Measurements from ENCODE around the gene CCDC3. TPM values are rescaled to one million over a fixed set of nuclear protein-coding genes. Genes with fewer than 3 reads are reported as not detected.

CCDC3 gene
- total and polyA plus RNA-seq, 2 of the 8 experiments (the other 6 are each of a cell fraction or from before 2014, with no cell fraction given): 3.4 to 3.7 TPM

GRCh38 chr10:12848439-12849173 is 152.9 kb downstream of the CCDC3 start:
- H3K27ac ChIP-seq (ENCODE audit: low read depth, low read length): no peak overlapping the region
- H2BK15ac ChIP-seq (ENCODE audit: low read length): no peak overlapping the region
- H3K56ac ChIP-seq (replicated peaks; ENCODE audit: insufficient read length, low read depth, low read length): no peak overlapping the region
- FAIRE-seq (no peak), DNase-seq (ENCODE audit: low read depth in 1 of 2, low spot score in 2 of 2) (no peak)
- H2BK120ac ChIP-seq (replicated peaks; ENCODE audit: low read depth, low read length): no peak overlapping the region
- 89% methylated on average over 11 of the region's 11 CpGs; no CpG with 5 or more reads in 1 of the 2 experiments for WGBS, 2 experiments (ENCODE audit: extremely low coverage in 1 of 2, insufficient coverage in 1 of 2, insufficient read length in 1 of 2, insufficient replicate concordance in 2 of 2, low coverage in 1 of 2, low lambda C conversion rate in 2 of 2, missing lambda C conversion rate in 1 of 2)
- H3K14ac ChIP-seq (ENCODE audit: insufficient read length): no peak overlapping the region
- H4K91ac ChIP-seq (replicated peaks; ENCODE audit: insufficient read length, low read length): no peak overlapping the region
- no peaks in the 10 kb centered on the region for H3K79me1 ChIP-seq (ENCODE audit: low read depth, low read length)
- CTCF ChIA-PET (ENCODE audit: partially characterized antibody): interaction anchor here (0.6 to 5.3 kb wide), 19 partner anchors 11 to 585 kb away, joined by 3 to 38 read pairs (median 4); no protein-coding TSS in a partner anchor
- H3K4me3 ChIP-seq (ENCODE audit: extremely low read depth in 1 of 4, insufficient read depth in 2 of 4, low read depth in 3 of 4, low read length in 4 of 4): no peak overlapping the region
- H2AK5ac ChIP-seq (ENCODE audit: low read depth, low read length): no peak overlapping the region
- POLR2A ChIA-PET (ENCODE audit: partially characterized antibody): no interaction called here
- H3K9ac ChIP-seq (replicated peaks in 1 of 4; ENCODE audit: extremely low read depth in 1 of 4, low read depth in 3 of 4, low read length in 3 of 4): no peak overlapping the region
- no peak overlapping the region for H2BK5ac ChIP-seq (ENCODE audit: low read depth, low read length)
- no peak overlapping the region for H2BK20ac ChIP-seq (ENCODE audit: low read length)
- H3K36me3 ChIP-seq (ENCODE audit: control insufficient read depth in 2 of 4, insufficient read depth in 4 of 4, low read length in 3 of 4): no peaks in the 10 kb centered on the region
- H3K4me1 ChIP-seq (replicated peaks in 1 of 4; ENCODE audit: control insufficient read depth in 3 of 4, insufficient read depth in 4 of 4, low read length in 3 of 4): peaks cover 0 to 4% (median 0%) of the 10 kb centered on the region in 4 experiments; a peak in 1 of 7 replicates
- no peak overlapping the region for H3K4me2 ChIP-seq (ENCODE audit: insufficient read depth in 1 of 2, low read depth in 2 of 2, low read length in 2 of 2)
- no peaks in the 10 kb centered on the region for H3K79me2 ChIP-seq (ENCODE audit: control insufficient read depth in 1 of 2, insufficient read depth in 2 of 2, low read length in 2 of 2)
- no peak overlapping the region for H3K4ac ChIP-seq (replicated peaks; ENCODE audit: insufficient read length, low read depth, low read length)
- no peaks in the 10 kb centered on the region for H4K20me1 ChIP-seq (replicated peaks in 1 of 2; ENCODE audit: control insufficient read depth in 1 of 2, insufficient read depth in 2 of 2, low read length in 2 of 2)
- no peaks in the 10 kb centered on the region for H3K9me3 ChIP-seq (ENCODE audit: insufficient read depth in 2 of 2, low read depth in 1 of 2, low read length in 1 of 2)
- no peak overlapping the region for H2AFZ ChIP-seq (ENCODE audit: low read length)
- H4K8ac ChIP-seq (ENCODE audit: extremely low read depth, insufficient read depth, low read length): no peak overlapping the region
- H3K27me3 ChIP-seq (replicated peaks in 1 of 4; ENCODE audit: control insufficient read depth in 3 of 4, extremely low read depth in 1 of 4, insufficient read depth in 3 of 4, low read length in 3 of 4): no peaks in the 10 kb centered on the region
- no peak overlapping the region for H3K18ac ChIP-seq (ENCODE audit: extremely low read depth, low read length)
- H2BK12ac ChIP-seq (ENCODE audit: low read depth, low read length): no peak overlapping the region
- H3K23me2 ChIP-seq (ENCODE audit: low read depth, low read length): no peaks in the 10 kb centered on the region
- no peak overlapping the region for H3K23ac ChIP-seq (ENCODE audit: insufficient read length)
- H4K5ac ChIP-seq (ENCODE audit: insufficient read length, low read depth, low read length): no peak overlapping the region
- TF ChIP-seq ASH2L (IDR thresholded peaks at IDR 0.05; ENCODE audit: low read length) (no peak), TAF7 (optimal IDR thresholded peaks at IDR 0.05; ENCODE audit: borderline replicate concordance, low read depth, low read length) (no peak), POU5F1 (IDR thresholded peaks at IDR 0.05; ENCODE audit: low read depth, low read length) (no peak), KDM4A (IDR thresholded peaks at IDR 0.05; ENCODE audit: low read depth, low read length, severe bottlenecking) (no peak), SP1 (IDR thresholded peaks at IDR 0.05; ENCODE audit: low read depth, low read length) (no peak), RXRA (IDR thresholded peaks at IDR 0.05; ENCODE audit: insufficient read depth, low read depth, low read length) (no peak), NRF1 (IDR thresholded peaks at IDR 0.05; ENCODE audit: low read depth, low read length) (no peak), GABPA (IDR thresholded peaks at IDR 0.05; ENCODE audit: borderline replicate concordance, insufficient read depth, low read length) (no peak), TEAD4 (IDR thresholded peaks at IDR 0.05; ENCODE audit: low read depth, low read length) (no peak), MAX (IDR thresholded peaks at IDR 0.05) (no peak), SP2 (IDR thresholded peaks at IDR 0.05; ENCODE audit: low read length) (no peak), TCF12 (IDR thresholded peaks at IDR 0.05; ENCODE audit: low read depth, low read length) (no peak), RAD21 (IDR thresholded peaks at IDR 0.05 in 1 of 2, conservative IDR thresholded peaks at IDR 0.05 in 1 of 2; ENCODE audit: low read depth in 2 of 2, low read length in 2 of 2) (no peak)

All from H1 (cell line).